DMS 273 treated with DMSO at 0.1 percent for 48 hours (cell line): Measurements from ENCODE around the gene SPACA4.
A peak's percentile ranks its signal among the peaks of the same experiment; 100 is the strongest.
"Not testable (repeated sequence)": the region's sequence is repeated elsewhere in the genome, so short reads cannot be mapped to it uniquely, and the experiment has no call there.

ENCODE experiments used
- DNase-seq: peaks from one replicate; lab custom pipeline; 2025; lab: John Stamatoyannopoulos, UW

Gene SPACA4

DNA sequence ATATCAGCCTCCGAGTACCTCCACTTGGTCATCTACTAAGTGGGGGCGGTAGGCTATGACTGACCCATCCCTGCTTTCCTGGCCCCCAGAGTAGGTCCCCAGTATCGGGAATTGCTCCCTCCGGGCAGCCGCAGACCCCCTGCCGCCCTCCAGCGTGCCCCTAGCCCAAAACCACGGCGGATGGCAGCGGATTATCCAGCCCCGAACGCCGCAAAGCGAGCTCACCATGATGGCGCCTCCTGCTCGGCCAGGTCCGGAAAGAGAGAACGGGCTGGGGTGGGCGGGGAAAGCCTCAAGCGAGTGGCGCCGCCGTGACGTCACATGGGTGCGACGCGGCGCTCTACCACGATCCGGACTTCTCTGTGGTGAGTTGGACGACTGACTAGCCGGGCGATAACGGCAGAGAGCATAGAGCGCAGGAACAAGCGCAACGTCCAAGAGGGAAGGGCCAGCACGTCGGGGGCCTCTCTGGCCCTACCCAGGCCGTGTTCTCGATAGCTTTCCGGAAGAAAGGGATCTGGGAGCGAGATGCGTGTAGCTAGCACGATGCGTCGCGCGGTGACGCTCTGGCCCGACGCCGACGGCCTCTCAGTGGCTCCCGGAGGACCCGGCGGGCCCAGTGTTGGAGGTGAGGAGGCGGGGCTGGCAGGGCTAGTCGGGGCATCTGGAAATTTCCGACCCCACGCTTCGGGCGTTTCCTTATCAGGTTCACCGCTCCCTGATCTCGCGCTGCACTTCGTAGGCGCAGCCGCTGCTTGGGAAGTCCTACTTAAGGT is 12.6 kb downstream of the SPACA4 start, which contains the start of the genes RPL18 and SPHK2:
Gene RPL18, minus strand, starts transcription at position 263 of the 776 bp plus-strand sequence. Its CDS starts 35 bp downstream, at position 228.
Gene SPHK2, plus strand, starts transcription at position 591 of the 776 bp plus-strand sequence. CDS start 1,009 bp downstream, outside the sequence.
- DNase-seq: peak; percentile 99

DNA sequence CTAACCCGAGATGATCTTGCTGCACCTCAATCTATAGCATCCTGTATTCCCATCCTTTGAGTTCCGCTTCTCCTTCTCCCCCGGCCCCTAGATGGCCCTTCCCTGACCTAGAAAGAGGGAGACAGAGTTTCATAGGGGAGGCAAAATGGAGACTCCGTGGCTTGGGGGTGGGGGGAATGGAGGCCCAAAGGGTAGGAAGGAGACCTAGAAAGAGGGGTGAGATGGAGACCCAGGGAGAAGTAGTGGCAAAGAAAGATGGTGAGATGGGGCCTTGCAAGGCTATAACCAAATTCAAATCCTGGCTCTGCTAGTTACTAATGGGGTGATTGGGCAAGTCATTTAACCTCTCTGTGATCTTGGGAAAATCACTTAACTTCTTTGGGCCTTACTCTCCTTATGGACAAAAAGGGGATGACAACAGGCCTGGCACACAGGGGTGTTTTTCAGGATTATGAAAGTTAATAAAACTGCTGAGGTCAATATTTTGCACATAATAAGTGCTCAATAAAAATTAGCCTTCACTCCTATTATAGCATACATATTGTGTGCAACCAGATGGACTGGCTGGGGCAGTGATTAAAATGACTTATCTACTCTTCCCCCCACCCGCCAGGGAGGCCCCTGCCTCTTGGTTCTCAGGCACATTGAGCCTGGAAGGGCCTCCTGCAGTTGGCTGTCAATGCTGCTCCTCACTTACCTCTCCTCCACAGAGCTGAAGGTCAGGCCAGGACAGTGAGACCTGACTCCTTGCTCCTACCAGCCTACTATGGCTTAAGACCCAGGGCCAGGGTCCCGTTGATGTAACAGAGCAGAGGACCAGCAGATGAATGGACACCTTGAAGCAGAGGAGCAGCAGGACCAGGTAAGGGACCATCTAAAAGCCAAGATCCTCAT is 13.4 kb downstream of the SPACA4 start:
- no peak for DNase-seq

DNA sequence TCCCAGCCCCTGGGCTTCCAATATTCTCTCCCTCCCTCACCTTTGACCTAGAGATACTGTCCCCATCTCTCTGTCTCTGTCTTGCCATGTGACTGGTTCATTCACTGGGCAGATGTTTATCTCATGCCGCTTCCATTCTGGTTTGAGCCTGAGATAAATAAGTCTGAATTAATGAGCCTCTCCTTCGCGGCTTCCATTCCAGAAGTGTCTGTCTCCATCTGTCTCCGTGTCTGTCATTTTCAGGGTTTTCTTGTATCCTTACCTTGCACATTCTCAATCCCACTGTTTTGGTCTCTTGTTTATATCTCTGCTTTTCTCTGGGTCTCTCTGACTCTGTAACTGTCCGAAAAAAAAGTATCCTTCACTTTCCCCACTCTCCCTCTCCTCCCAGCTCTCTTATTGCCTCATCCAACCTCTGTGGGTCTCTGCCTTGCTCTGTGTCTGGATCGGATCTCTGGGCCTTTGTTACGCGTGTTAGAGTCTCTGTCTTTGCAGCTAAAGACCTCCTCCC is 17.1 kb downstream of the SPACA4 start:
- DNase-seq: peak; percentile 58

- peak; percentile 95 for DNase-seq
Measured at GRCh38 chr19:48624067-48624594, 17.6 kb downstream of the SPACA4 start.

DNA sequence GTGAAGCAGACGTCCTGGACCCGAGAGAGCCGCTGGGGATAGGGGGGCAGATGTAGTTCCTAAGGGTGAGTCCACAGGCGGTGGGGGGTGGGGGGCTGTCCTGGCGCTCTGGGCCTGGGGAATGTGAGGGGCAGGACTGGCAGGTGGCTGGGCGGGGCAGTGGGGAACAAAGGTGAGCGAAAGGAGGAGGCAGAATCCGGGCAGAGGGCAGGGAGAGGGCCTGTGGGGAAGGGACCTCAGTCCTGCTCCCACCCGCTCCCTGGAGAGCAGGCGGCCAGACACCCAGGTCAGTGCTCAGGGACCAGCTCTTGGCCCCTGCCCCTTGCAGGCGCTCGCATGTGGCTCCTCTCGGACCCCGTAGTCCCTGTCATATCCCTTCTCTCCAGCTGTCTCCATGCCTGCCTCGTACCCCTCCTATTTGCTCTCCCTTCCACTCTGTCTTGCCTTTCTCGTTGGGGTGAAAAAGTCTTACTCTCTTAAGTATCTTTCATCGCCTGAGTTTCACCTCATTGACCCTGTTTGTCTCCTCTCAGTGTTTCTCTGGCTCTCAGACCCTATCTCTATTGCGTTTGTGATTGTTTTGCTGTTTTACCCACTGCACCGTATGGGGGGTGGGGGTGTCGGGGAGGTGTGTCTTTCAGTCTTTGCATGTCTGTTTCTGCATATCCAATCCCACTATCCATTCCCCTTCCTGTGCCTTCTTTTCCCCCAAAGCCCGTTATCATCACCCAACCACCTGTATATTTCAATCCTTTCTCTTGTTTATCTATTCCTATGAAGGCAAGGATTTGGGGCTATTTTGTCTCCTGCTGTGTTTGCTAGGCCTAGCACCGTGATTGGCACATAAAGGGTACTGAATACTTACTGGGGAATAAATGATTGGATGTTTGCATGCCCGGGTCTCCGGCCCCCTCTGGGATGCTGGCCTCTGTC is 18.5 kb downstream of the SPACA4 start:
- no peak for DNase-seq

DNA sequence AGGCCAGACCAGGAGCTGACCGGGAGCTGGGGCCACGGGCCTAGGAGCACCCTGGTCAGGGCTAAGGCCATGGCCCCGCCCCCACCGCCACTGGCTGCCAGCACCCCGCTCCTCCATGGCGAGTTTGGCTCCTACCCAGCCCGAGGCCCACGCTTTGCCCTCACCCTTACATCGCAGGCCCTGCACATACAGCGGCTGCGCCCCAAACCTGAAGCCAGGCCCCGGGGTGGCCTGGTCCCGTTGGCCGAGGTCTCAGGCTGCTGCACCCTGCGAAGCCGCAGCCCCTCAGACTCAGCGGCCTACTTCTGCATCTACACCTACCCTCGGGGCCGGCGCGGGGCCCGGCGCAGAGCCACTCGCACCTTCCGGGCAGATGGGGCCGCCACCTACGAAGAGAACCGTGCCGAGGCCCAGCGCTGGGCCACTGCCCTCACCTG is 19.4 kb downstream of the SPACA4 start:
- DNase-seq: no peak

DNA sequence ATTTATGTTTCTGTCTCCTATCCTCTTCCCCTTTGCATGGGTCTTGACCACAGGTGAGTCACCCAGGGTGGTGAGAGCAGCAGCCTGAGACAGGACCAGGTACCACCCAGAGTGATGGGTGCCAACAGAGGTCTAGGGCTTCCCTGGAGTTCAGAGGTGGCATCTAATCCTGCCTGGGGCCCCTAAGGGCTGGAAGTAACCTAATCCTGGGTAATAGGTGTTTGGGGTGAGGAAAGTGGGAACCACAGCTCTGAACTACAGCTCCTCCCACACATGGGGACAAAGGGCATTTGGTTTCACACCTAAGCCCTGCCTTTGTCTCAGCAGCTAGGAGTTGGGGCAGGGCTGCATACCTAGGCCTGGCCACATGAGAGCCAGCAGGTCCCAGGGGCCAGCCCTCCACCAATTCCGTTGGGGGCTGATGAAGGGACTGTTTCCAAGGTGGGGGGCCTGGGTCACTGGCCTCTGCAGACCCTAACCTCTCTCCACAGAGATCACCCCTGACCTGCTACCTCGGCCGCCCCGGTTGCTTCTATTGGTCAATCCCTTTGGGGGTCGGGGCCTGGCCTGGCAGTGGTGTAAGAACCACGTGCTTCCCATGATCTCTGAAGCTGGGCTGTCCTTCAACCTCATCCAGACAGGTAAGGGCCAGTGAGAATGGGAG is 20.8 kb downstream of the SPACA4 start:
- no peak for DNase-seq

- DNase-seq: no peak
Measured at GRCh38 chr19:48627865-48628314, 21.3 kb downstream of the SPACA4 start.

- no peak for DNase-seq
Measured at GRCh38 chr19:48628486-48629296, 22.1 kb downstream of the SPACA4 start.

DNA sequence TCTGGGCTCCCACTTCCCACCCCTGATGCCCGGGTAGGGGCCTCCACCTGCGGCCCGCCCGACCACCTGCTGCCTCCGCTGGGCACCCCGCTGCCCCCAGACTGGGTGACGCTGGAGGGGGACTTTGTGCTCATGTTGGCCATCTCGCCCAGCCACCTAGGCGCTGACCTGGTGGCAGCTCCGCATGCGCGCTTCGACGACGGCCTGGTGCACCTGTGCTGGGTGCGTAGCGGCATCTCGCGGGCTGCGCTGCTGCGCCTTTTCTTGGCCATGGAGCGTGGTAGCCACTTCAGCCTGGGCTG is 22.7 kb downstream of the SPACA4 start:
- no peak for DNase-seq

GRCh38 chr19:48629599-48630295 is 23.2 kb downstream of the SPACA4 start:
- no peak for DNase-seq

DNA sequence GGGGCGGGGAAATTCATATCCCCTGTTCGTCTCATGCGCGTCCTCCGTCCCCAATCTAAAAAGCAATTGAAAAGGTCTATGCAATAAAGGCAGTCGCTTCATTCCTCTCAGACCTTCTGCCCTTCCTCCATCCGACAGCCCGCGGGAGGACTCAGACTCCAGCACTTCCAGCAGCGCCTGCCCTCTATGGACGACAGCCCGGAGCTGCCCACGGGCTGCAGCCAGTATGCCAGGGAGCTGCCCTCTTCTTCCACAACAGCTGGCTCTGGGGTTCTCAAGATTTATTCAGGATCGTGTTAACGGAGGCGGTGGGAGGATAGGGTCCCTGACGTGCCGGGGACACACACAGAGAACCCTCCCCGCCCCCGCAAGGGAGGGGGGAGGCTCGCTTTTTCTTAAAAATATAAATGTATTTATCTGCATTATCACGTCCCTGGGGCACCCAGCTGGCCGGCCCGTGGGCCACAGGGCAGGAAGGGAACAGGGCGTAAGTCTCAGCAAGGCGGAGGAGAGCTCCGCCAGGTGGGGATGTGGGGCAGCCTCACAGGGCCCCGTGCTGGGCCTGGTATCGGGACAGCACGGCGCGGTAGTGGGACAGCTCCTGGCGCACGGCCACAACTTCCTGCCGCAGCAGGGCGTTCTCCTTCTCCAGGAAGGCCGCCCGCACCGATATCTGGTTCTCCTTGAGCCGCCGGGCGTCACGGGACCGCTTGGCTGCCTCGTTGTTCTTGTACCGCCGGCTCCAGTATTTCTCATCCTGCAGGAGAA is 23.9 kb downstream of the SPACA4 start:
- no peak for DNase-seq

GRCh38 chr19:48631225-48631624 is 24.7 kb downstream of the SPACA4 start:
- DNase-seq: no peak

GRCh38 chr19:48632286-48632685 is 25.7 kb downstream of the SPACA4 start:
- DNase-seq: not testable (repeated sequence)

DNA sequence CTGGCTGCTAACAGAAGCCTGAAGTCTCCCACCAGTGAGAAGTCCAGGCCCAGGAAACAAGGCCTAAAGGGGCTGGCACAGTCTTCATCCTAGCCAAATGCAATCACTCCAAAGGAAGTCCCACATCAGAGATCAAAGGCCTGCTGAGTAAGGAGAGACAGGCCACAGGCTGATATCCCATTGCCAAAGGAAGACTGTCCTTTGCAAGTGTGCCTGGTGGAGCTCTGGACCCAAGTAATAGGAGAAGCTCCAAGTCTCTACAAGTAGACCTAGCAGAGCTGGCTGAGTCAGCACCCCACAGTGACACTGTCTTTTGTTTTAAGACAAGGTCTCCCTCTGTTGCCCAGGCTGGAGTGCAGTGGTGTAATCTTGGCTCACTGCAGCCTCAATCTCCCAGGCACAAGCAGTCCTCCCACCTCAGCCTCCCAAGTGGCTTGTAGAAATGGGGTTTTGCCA is 26.2 kb downstream of the SPACA4 start:
- no peak for DNase-seq

DNA sequence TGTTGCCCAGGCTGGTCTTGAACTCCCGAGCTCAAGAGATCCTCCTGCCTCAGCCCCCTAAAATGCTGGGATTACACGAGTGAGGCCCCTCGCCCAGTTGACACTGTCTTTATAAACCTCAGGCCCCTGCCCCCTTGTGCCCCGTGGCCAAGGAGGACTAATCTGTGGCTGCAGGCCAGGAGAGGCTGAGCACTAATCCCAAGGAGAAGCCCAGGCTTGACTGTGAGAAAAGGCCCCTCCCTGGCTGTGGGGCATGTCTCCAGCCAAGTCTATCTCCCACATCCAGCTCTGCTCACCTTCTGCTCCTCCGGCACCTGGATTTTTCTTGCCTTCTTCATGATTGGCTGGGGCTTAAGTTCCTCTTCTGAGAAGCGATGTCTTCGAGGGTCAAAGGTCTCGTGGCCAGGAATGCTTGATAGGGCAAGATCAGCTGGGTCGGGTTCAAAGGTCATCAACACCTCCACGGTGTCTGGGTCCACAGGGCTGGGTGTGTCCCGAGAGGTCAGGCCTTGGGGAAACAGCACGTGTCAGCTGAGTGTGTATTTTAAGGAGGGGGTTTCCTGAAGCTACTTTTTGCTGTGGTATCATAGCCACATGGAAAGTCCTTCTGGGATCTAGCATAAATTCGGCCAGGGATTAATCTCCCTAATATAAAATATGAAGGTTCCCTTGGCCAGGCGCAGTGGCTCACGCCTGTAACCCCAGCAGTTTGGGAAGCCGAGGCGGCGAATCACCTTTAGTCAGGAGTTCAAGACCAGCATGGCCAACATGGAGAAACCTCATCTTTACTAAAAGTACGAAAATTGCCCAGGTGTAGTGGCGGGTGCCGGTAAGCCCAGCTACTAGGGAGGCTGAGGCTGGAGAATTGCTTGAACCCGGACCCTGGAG is 26.9 kb downstream of the SPACA4 start:
- DNase-seq: no peak

DNA sequence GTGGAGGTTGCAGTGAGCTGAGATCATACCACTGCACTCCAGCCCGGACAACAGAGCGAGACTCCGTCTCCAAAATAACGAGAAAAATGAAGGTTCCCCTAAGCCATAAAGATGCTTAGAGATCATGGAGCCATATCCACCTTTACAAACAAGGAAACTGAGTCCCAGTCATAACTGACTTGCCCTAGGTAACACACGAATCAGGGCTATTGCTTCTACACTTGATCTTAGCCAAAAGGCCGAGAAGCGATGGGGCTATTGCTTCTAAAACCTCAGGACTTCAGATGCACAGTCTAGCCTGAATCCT is 27.4 kb downstream of the SPACA4 start:
- no peak for DNase-seq
